ENCODE data around the gene TNFRSF4.

GRCh38 chr1:1207571-1207892 is 6.4 kb downstream of the TNFRSF4 start:
- TF ChIP-seq POLR2A (IDR thresholded peaks at IDR 0.05), result no peak
- TF ChIP-seq, protein P1, sequence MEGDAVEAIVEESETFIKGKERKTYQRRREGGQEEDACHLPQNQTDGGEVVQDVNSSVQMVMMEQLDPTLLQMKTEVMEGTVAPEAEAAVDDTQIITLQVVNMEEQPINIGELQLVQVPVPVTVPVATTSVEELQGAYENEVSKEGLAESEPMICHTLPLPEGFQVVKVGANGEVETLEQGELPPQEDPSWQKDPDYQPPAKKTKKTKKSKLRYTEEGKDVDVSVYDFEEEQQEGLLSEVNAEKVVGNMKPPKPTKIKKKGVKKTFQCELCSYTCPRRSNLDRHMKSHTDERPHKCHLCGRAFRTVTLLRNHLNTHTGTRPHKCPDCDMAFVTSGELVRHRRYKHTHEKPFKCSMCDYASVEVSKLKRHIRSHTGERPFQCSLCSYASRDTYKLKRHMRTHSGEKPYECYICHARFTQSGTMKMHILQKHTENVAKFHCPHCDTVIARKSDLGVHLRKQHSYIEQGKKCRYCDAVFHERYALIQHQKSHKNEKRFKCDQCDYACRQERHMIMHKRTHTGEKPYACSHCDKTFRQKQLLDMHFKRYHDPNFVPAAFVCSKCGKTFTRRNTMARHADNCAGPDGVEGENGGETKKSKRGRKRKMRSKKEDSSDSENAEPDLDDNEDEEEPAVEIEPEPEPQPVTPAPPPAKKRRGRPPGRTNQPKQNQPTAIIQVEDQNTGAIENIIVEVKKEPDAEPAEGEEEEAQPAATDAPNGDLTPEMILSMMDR (IDR thresholded peaks at IDR 0.05), result no peak
